HG03571 (cell line): ENCODE data around the gene UGDH.
A peak's percentile ranks its signal among the peaks of the same experiment; 100 is the strongest.
"Not testable (repeated sequence)": the region's sequence is repeated elsewhere in the genome, so short reads cannot be mapped to it uniquely, and the experiment has no call there.

Source experiments
- ATAC-seq: cut with Tn5 transposase; IDR thresholded peaks from one replicate; pipeline ENCODE4 v1.9.1; 2021; ENCODE audit not compliant: unreplicated experiment

UGDH gene

DNA sequence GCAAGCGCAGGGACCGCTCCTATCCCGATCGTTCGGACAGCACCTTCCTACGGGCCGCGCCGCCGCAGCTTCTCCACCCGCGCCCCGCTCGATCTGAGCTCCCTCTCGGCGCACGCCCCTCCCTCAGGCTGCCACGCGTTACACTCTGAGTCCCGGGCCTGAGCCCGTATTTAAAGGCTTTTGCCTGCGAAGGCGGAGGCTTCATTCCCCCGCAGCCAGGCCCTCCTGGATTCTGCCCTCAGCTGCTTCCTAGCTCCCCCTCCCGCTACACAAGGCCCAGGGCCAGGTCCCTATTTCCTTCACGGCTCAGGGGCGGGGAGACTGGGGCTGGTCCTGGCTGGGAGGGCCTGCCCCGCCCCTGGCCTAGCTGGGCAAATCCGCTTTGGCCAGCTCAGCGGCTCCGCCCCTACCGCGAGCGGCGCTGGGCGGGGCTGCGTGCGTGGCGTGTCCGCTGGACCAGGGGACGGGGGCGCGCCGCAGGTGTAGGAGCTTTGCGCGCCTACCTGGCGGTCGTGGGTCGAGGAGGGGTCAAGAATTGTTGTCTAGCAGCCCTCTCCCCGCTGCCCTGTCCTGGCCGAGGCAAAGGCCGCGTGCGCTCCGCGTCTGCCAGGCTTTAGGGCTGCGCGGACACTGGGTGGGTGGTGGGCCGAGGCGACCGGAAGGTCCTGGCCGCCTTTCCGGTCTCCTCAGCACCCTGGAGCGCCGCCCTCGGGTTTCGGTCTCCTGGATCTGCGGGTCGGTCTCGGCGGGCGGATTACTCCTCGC, at the start of gene UGDH:
Gene UGDH, minus strand, starts transcription at position 144 of the 765 bp plus-strand sequence. CDS start 5,927 bp downstream, outside the sequence.
- ATAC-seq, result peak; percentile 93

DNA sequence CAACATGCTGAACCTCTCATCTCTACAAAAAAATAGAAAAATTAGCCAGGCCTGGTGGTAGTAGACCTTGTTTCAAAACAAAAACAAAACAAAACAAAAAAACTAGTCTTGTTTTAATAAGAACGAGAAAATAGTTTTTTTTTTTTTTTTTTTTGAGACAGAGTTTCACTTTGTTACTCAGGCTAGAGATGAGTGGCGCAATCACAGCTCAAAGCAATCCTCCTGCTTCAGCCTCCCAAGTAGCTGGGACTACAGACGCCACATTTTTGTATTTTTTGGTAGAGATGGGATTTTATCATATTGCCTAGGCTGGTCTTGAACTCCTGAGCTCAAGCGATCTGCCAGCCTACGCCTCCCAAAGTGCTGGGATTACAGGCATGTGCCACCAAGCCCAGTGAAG, 47.7 kb upstream of the UGDH start:
- no peak for ATAC-seq

DNA sequence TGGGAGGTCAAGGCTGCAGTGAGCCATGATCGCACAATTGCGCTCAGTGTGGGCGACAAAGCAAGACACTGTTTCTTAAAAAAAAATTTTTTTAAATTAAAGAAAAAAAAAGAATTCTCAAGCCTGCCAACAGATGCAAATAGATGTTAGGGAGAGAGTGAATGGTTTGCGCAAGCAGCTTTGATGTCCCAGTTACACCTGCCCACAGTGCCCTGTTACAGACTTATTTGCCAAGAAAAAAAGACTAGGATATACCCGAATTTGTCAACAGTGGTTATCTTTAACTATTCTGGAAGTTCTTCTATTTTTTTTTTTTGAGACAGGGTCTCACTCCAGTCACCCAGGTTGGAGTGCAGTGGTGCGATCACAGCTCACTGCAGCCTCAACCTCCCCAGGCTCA, 44.3 kb upstream of the UGDH start:
- ATAC-seq, result no peak

DNA sequence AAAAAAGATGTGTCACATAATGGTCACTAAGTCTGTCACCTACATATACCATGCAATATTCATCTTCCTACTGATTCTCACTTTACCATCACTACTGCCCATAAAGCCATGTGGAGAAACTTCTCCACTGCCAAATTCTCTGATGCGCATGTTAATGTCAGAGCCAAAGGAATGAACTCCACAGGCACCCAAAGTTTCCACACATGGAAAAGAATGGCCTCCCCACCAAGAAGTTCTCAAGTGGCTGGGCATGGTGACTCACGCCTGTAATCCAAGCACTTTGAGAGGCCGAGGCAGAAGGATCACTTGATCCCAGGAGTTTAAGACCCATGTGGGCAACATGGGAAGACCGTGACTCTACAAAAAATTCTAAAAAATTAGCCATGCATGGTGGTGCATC, 43.8 kb upstream of the UGDH start:
- no peak for ATAC-seq

DNA sequence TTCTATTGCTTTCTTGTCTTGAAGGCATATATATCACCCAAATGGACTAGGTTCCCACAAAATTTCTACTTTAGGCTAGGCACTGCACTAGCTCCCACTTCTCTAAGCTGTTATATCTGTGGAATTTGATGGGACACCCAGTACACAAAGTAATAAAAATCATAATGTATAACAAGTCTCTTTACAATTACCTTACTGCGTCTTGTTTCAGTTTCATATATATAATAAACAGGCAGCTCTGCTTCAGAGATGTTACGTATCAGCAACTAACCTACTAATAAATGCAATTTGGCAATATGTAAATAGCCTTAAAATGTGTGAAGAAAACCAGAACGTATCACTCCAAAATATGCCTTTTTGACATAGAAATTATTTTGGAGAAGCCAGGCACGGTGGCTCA, 42.0 kb upstream of the UGDH start:
- ATAC-seq, result no peak

DNA sequence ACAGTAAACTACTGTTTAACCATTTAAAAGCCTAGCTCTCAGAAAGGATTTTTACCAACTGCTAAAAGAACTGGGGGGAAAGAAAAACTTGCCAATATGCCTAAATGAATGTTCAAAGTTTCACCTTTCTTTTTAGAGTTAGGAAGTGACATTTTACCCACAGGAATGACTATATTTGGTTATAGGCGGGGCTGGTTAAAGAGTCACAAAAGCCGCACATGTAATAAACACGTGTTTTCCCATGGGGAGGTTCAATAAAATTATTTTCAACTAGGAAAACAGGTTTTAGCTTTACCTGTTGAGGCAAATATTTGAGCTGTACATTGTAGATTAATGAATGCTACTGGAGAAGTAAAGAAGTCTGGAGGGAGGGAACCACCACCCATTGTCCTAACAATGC, 41.6 kb upstream of the UGDH start:
- no peak for ATAC-seq

DNA sequence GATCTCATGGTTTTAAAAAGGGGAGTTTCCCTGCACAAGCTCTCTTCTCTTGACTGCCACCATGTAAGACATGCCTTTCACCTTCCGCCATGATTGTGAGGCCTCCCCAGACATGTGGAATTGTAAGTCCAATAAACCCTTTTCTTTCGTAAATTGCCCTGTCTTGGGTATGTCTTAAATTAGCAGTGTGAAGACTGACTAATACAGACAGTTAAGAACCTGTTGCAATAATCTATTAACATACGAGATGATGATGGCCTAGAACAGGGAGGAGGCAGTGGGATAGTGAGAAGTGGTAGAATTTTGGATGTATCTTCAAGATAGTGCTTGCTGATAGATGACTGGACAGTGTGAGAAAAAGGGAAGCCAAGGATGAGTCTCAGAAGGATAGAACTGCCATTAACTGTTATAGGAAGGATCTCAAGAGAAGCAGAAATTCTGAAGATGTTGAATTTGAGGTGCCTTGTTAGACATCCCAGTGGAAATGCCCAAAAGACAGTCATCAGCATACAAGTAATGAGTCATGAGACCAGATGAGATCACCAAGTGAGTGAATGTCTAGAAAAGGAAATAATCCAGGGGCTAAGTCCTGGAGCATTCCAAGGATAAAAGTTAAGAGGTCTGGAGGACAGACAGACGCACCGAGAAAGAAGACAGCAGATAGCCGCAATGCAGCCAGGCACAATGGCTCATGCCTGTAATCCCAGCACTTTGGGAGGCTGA, 38.8 kb upstream of the UGDH start:
- ATAC-seq, result no peak

DNA sequence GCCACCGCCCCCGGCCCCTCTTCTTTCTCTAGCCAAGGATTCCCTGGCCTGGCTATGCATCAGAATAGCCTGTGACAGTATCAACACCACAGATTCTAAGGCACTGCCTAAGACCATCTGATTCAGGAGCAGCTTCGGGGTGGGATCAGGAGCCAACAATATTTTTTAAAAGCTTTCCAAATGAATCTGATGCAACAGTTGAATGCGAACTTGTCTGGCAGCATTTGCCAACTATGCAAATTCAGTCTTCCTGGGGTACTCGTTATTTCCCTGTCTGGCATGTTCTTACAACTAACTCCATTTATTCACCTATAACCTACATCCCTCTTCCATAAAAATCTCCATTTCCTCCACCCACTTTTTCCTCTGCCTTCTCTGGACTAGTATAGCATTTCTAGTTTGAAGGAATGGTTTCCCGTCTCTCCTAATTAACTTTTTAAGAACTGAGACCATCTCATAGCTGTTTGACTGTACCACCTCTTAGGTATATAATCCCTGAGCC, 36.2 kb upstream of the UGDH start:
- ATAC-seq, result no peak

DNA sequence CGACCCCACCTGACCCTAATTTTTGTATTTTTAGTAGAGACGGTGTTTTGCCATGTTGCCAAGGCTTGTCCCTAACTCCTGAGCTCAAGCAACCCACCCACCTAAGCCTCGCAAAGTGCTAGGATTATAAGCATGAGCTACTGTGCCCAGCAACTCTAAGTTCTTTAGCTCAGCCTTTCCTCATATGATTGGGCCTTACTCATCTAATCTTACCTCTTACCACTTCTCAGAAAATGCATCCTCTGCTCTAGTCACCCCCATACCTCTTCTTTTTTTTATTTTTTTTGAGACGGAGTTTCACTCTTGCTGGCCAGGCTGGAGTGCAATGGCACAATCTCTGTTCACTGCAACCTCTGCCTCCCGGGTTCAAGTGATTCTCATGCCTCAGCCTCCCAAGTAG, 35.6 kb upstream of the UGDH start:
- ATAC-seq, result no peak

DNA sequence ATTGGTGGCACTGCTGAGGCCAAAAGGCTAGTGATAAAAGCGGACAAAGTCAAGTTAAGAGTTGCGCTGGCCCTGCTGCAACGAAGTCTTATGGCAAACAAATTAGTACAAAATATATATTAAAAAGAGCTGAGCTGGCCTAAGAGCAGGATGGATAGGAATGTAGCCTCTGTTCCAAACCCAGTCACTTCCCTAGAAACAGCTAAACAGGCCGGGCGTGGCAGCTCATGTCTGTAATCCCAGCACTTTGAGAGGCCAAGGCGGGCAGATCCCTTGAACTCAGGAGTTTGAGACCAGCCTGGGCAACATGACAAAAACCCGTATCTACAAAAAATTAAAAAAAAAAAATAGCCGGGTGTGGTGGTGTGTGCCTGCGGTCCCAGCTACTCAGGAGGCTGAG, 32.4 kb upstream of the UGDH start:
- no peak for ATAC-seq

DNA sequence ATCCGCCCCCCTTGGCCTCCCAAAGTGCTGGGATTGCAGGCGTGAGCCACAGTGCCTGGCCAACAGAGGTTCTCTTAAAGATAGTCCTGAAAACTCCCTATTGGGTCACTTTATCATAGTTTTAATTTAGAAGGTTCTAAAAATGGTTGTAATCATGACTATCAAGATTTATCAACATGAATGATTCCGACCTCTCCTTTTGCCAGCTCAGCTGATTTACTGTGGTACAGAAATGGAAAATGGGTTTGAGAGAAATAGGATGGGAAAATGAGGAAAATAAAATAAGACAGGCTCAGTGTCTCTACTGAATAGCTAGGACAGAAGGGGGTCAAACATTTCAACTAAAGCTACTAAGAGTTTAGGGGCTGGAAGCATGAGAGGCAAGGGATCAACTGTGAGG, 28.2 kb upstream of the UGDH start:
- ATAC-seq, result no peak

DNA sequence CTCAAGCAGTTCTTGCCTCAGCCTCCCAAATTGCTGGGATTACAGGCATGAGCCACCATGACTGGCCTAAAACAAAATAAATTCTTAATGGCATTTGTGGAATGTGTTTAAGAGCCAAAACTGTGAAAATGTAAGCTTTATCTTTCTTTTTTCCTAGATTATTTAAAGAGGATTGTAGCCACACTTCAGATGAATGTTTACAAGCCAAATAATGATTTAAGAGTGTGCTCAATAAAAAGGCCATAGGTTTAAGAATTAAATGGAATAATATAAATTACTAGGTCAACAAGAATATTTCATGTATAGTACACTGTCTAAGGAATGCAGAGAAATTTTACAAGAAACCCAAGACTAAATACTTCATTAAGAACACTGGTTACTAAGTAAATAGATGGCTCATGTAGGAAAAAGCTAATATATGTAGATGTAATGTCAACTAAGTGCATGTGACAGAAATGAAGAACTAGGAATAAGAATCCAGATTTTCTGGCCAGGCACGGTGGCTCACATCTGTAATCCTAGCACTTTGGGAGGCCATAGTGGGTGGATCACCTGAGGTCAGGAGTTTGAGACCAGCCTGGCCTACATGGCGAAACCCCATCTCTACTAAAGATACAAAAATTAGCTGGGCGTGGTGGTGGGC, 21.3 kb upstream of the UGDH start:
- no peak for ATAC-seq

DNA sequence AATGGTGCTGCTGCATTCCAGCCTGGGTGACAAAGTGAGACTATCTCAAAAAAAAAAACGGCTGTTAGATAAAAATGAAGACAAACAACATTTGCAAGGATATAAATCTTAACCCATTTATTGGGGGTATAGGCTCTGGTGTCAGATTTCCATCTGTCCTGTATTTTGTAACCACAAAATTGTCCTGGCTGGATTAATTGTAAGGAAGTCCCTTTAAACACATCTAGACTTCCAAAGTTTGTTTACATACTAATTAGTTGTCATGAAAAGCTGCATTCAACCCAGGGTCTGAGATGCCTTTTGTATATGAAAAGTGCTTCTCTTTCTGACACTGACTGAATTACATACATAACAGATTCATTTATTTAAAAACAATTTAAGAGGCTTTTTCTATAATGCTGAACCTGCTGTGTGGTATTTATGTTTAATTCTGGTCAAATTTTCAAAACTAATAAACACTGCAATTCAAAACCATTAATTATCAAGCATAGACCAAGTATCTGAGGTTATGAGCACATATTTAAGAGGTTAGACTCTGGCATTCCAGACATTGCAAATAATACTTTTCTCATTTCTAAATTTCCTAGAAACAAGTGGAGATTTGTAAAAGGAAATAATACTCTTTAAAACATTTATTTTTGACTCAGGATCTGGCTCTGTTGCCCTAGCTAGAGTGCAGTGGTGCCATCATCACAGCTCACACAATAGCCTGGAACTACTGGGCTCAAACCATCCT, 17.5 kb upstream of the UGDH start:
- no peak for ATAC-seq

DNA sequence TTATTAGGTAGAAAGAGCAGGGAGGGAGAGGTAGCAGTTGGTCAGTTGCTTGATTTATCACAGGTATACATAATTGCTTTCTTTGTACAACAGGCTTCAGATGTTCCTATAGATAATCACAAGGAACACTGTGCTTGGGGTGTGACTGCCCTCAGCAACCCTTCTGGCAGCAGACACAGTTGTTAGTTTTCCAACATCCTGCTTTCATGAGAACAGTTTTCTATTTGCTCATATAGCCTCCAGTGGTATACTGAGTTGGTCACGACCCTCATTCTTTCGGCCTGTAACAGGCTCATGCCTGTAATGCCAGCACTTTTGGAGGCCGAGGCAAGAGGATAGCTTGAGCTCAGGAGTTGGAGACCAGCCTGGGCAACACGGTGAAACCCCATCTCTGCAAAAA, 16.8 kb upstream of the UGDH start:
- not testable (repeated sequence) for ATAC-seq

DNA sequence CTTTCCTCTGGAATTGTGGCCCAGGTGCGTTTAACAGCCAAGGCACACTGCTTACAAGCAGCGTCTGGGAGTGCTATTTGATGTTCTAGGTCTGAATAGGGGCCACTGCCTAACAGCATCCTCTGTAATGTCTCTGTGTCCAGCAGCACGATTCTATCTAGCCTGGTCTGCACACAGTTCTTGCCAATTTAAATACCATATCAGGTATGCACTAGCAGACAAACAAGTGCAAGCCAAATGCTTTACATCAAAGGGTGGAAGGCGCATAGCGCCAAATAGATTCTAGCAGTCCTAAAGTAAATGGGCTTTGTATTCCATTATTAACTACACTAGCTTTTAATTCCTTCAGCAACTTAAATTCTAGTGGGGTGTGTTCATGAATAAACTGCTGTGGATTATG, 15.8 kb upstream of the UGDH start:
- no peak for ATAC-seq

DNA sequence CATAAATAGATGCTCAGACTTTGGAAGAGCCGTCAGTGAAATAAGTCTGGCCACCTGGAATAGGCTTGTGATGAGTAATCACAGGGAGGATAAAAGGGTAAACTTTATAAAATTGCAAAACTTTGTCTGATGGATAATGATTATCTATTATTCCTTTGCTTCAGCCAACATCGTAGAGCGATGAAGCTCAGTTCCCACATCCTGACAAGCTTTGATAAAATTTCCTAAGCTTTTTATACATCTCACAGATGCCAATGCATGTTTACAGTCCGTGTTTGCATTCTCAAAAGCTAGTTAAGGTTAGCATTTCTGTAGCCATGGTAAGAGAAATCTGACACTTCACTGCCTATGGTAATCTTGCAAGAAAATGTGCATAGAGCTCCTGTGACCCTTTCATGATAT, 15.4 kb upstream of the UGDH start:
- ATAC-seq, result no peak

DNA sequence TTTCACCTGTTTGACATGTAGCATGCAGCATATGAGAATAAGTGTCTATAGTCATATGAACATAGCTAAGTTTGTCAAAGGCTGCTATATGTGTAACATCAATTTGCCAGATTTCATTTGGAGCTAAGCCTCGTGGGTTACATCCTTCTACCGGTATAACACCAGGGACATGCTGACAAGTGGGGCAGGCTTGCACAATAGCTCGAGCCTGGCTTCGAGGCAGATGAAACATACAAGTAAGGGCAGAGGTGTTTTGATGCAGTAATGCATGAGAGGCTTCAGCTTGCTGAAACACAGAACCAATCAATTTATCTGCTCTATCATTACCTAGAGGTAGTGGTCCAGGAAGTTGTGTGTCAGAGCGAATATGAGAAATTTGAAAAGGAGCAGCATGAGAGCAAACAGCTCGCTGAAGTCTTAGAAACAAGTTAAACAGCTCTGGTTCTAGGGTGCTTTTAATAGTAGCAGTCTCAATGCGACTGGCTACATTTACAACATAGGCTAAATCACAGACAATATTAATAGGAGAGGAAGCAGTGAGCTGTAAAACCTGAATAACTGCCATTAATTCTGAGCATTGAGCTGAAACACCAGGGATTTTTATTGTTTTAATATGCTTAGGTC, 14.9 kb upstream of the UGDH start:
- ATAC-seq, result no peak

DNA sequence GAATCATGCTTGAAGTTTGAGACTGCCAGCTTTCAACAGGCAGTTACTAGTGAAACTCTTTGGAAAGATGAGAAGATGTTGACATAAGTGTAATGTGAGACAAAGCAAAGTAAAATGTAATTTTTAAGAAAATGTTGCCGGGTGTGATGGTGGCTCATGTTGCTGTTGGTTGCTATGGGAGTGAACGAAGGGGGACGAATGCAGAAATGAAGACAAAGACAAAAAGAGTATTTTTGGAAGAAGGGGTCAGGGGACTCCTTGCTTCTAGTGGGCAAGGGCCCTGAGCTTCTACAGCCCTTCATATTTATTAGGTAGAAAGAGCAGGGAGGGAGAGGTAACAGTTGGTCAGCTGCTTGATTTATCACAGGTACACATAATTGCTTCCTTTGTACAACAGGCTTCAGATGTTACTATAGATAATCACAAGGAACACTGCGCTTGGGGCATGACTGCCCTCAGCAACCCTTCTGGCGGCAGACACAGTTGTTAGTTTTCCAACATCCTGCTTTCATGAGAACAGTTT, 11.9 kb upstream of the UGDH start:
- ATAC-seq, result no peak

DNA sequence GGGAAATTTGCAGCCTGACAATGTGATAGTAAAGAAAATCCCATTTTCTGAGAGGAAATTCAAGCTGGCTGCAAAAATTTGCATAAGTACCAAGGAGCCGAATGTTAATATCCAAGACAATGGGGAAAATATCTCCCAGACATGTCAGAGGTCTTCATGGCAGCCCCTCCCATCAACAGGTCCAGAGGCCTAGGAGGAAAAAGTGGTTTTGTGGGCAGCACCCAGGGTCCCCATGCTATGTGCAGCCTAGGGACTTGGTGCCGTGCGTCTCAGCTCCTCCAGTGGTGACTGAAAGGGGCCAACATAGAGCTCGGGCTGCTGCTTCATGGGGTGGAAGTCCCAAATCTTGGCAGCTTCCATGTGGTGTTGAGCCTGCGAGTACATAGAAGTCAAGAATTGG, 6.3 kb upstream of the UGDH start:
- no peak for ATAC-seq

DNA sequence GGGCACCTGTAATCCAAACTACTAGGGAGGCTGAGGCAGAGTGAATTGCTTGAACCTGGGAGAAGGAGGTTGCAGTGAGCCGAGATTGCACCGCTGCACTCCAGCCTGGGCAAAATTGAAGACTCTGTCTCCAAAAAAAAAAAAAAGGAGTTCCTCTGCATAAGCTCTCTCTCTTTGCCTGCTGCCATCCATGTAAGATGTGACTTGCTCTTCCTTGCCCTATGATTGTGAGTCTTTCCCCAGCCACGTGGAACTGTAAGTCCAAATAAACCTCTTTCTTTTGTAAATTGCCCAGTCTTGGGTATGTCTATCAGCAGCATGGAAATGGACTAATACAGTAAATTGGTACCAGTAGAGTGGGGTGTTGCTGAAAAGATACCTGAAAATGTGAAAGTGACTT, 5.0 kb upstream of the UGDH start:
- not testable (repeated sequence) for ATAC-seq

DNA sequence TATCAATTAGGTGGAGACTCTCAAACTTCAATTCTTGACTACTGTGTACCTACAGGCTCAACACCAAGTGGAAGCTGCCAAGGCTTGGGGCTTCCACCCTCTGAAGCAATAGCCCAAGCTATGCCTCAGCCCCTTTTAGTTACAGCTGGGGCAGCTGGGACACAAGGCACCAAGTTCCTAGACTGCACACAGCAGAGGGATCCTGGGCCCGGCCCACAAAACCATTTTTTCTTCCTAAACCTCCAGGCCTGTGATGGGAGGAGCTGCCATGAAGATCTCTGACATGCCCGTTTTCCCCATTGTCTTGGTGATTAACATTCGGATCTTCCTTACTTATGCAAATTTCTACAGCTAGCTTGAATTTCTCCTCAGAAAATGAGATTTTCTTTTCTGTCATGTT, 3.4 kb upstream of the UGDH start:
- ATAC-seq, result no peak
